Measurements from ENCODE around the gene PRCC.

DNA sequence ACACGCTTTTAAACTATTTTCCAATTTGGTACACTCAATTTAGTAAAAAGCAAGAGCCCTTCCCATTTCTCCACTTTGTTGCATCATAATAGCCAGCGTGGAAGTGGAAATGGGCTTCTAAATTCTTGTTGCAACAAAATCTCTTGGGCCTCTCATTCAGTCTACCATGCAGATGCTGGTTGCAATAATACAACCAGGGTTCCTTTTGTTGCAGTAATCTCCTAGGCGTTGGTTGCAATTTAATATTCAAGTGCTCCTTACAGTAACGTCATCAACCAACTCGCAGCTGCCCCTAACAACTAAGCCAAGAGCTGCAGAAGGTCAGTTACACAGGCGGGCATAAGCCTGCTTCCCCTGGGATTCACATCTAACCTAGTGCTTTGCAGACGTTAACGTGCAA, 13.1 kb upstream of the PRCC start:
- no peak for TF ChIP-seq GATA3 (IDR thresholded peaks at IDR 0.05; ENCODE audit: low read depth, low read length)
- no peak for TF ChIP-seq GATA2 (IDR thresholded peaks at IDR 0.05; ENCODE audit: low read depth, low read length)
